Hematopoietic multipotent progenitor cell treated with erythropoietin and hydrocortisone succinate and interleukin-3 and kit ligand, for 17 days (in vitro differentiated cells): Measurements from ENCODE around the gene SMARCB1.
"Not testable (repeated sequence)": the region's sequence is repeated elsewhere in the genome, so short reads cannot be mapped to it uniquely, and the experiment has no call there.

ENCODE experiments used
- DNase-seq: peaks from one replicate; pipeline ENCODE4 v3.0.0-alpha.2; 2015; ENCODE audit warnings: low spot score

SMARCB1 gene

GRCh38 chr22:23846081-23846469, 59.3 kb downstream of the SMARCB1 start:
- DNase-seq = no peak

DNA sequence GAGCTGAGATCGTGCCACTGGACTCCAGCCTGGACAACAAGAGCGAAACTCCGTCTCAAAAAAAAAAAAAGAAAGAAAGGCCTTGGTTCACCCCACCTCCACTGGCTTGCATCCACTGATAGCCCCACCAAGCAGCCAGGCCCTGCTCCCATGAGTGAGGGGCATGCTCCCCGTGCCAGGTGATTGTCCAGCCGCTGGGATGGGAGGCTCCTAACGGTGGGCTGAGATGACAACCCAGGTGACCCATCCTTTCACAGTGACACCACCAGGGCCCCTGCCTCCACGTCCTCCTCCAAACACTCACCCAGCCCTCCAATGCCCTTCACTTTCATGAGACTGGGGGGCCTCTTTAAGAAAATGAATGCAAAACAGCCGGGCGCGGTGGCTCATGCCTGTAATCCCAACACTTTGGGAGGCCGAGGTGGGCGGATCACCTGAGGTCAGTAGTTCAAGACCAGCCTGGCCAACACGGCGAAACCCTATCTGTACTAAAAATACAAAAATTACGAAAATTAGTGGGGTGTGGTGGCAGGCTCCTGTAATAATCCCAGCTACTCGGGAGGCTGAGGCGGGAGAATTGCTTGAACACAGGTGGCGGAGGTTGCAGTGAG, 60.6 kb downstream of the SMARCB1 start:
- DNase-seq = no peak

DNA sequence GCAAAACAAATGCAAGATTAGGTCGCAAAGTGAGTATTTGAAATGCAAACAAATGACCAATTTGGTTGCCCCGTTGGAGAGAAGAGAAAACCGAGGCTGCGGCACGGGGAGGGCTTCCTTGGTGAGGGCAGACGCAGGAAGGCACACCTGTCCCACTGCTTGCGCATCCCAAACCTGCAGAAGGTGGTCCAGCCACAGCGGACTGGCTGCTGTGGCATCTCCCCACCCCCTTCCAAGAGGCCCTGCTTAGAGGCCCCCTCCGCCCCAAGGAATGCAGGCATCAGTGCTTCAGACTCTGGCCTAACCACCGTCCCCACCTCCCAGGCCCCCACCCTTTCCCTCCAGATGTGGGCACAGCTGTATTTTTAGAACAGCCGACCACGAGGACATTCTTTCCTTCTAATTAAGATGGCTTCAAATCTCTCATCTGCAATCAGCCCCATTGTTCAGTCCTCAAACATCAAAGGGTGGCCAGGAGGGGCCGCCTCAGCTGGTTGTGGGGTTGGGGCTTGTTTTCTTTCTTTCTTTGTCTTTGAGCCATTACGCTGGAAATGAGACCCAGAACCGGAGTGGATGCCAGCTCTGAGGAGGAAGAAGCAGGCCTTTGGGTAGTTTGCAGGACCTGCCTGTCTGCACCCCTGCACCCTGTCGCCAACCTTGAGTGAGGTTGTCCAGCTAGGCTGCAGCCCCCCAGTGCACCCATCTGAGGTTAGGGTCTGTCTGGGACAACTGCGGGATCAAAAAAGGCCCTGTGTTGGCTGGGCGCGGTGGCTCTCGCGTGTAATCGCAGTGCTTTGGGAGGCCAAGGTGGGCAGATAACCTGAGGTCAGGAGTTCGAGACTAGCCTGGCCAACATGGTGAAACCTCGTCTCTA, 61.5 kb downstream of the SMARCB1 start:
- DNase-seq = no peak

DNA sequence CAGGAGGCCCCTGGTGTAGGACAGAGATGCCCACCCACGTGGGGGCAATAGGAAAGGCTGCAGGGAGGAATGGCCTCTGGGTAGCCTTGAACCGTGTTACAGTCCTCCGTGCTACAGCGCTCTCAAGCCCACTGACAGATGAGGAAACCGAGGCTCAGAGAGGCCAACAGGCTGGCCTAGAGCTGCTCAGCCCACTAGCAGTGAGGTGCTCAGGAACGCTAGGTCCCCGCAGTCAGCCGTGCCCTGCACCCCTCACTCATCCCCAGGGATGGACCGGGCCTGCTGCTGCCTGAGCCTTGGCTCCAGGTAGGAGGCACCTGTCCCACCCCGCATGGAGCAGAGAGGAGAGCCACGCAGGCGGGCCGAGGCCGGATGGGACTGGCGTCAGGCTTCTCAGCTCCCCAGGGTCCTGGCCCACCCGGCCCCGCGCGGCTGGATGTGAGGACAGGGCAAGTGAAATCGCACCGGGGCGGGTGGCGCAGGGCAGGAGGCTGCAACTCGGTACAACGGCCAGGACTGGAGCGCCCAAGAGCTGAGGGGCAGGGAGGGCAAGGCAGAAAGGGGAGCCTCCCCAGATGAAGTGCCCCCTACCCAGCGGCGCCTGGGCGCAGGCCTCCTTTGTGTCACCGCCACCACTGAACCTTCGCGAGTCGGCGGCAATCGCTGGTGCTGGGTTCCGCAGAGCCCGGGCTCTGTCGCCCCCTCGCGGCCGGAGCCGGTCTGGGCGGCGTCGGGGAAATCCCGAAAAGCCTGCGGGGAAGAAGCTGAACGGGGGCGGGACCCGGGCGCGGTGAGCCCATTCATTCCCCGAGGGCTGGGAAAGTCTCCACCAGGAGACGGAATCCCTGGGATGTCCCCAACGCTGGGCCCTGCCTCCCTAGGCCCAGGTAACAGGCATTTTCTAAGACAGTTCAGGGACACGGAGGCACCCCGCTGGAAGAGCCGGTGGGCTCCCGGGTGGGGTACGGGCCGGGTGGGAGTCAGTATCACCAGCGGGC, 62.5 kb downstream of the SMARCB1 start:
- peak; percentile 66 for DNase-seq

- DNase-seq = no peak
Observed at GRCh38 chr22:23850136-23850611, 63.4 kb downstream of the SMARCB1 start.

DNA sequence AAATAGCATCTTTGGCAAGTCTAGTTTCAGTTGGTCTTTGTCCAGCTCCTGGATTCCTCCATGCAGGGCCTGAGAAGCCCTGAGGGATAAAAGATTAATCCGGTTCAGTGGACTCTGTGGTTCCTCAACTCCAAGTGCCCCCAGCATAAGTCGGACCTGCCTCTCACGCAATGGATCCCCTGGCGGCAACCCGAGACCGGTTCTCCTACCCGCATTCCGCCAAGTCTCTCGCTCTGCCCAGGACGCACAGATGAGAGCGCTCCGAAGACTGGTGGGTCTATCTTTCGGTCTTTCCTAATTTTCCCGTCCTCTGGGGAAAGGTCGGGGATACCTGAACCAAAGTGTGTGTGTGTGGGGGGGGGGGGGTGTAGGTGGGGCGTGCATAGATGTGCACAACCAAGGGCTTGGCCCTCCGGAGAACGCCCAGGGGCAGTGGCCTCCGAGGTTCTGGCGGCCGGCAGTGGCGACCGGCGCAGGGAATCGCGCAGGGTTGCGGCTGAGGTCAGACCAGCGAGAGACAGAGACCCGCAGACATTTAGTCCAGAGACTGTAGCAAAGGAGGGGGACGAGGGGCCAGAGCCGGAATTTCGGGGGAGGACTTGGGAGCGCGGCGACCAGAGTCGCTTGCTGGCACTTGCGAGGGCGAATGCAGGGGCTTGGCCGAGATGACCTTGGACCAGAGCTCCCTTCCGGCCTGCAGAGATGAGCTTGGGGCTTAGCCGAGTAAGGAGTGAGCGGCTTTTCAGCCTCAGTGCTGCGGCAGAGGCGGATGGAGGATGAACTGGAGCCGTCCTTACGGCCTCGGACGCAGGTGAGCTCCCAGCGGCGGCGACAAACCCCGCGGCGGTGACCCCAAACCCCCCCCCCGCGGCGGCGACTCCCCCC, 70.2 kb downstream of the SMARCB1 start:
- DNase-seq = no peak

- peak; percentile 91 for DNase-seq
Observed at GRCh38 chr22:23857606-23858483, 71.1 kb downstream of the SMARCB1 start, which contains the start of gene SLC2A11. SLC2A11 (plus strand) TSS chr22:23857875; CDS start chr22:23858000, 125 bp downstream.

GRCh38 chr22:23858484-23858815, 71.7 kb downstream of the SMARCB1 start:
- DNase-seq = no peak

DNA sequence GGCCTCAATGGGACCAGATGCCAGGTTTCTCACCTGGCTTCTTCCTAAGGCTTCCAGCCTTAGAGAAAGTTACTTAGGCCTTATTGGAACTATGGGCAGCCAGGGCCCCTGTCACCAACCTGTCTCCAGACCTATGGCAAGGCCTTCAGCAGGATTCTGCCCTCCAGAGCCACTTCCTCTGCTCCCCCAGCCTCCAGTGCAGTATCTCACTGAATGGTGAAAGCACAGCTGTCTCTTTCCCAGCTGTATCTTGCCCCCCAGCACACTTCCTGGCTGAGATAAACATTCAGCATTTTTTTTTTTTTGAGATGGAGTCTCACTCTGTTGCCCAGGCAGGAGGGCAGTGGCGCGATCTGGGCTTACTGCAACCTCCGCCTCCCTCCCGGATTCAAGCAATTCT, 72.4 kb downstream of the SMARCB1 start:
- no peak for DNase-seq

GRCh38 chr22:23860187-23860586, 73.4 kb downstream of the SMARCB1 start:
- not testable (repeated sequence) for DNase-seq

DNA sequence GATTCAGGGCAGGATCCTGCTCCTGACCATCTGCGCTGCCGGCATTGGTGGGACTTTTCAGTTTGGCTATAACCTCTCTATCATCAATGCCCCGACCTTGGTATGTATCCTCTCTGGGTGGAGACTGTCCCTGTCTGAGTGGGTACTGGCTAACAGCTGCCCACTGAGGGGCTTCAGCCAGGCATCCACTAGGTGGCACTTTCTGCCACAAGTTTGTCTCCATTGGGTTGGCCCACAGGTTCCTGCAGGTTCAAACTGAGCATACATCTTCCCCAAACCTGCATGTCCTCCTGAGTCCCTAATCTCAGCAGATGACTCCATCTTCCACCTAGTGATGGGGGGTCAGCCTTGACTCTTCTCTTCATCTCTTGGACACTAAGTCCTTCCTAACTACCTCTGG, 75.3 kb downstream of the SMARCB1 start:
- peak; percentile 21 for DNase-seq

- not testable (repeated sequence) for DNase-seq
Observed at GRCh38 chr22:23864499-23865154, 77.9 kb downstream of the SMARCB1 start.

- no peak for DNase-seq
Observed at GRCh38 chr22:23868580-23868979, 81.8 kb downstream of the SMARCB1 start.

- no peak for DNase-seq
Observed at GRCh38 chr22:23874871-23875270, 88.1 kb downstream of the SMARCB1 start.

GRCh38 chr22:23875801-23876200, 89.0 kb downstream of the SMARCB1 start:
- no peak for DNase-seq

DNA sequence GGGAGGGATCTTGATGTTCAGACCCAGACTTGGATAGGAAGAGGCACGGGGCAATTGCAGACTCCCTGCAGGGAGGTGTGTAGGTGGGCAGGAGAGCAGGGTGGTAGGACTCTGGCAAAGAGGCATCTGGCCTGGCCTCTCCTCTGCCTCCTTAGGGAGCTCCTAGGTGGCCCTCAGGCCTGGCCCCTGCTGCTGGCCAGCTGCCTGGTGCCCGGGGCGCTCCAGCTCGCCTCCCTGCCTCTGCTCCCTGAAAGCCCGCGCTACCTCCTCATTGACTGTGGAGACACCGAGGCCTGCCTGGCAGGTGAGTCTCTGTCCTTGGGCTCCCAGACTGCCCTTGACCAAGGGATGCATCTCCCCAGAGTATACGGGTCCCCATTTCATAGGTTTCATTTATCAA, 90.8 kb downstream of the SMARCB1 start:
- no peak for DNase-seq

- no peak for DNase-seq
Observed at GRCh38 chr22:23878219-23878618, 91.5 kb downstream of the SMARCB1 start.

DNA sequence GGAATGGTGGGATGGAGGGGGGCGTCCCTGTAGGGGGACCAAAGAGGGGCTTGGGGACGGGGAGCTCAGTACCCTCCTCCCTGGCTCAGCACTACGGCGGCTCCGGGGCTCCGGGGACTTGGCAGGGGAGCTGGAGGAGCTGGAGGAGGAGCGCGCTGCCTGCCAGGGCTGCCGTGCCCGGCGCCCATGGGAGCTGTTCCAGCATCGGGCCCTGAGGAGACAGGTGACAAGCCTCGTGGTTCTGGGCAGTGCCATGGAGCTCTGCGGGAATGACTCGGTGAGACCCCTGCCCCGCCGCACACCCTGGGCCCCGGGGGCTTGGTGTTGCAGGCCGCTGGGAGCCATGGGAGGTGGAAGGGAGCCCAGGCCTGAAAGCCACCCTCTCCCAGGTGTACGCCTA, 95.6 kb downstream of the SMARCB1 start:
- no peak for DNase-seq

DNA sequence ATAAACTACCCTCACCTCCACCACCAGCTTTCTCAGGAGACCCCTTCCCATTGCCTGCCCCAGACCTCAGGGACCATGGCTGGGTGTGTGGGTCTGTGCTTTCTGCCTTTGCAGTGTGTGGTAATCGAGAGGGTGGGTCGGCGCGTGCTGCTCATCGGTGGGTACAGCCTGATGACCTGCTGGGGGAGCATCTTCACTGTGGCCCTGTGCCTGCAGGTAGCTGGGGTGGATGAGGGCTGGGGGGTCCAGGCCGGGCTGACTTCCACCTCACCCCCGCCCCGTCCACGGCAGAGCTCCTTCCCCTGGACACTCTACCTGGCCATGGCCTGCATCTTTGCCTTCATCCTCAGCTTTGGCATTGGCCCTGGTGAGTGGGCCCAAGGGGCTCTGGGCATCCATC, 96.9 kb downstream of the SMARCB1 start:
- DNase-seq = no peak

DNA sequence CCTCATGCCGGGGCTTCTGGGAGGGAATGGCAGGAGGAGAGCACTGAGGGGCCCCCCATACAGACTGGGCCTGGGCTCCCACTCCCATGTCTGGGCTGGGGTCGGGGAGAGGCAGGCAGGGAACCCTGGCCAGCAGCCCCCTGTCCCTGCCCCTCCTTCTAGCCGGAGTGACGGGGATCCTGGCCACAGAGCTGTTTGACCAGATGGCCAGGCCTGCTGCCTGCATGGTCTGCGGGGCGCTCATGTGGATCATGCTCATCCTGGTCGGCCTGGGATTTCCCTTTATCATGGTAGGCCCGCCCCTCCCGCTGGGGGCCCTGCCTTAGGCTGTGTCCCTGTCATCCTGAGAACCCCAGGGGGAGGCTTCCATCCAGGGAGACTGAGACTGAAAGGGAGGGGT, 97.4 kb downstream of the SMARCB1 start:
- no peak for DNase-seq
